ENCODE measurements around the gene ANO7.

Gene ANO7

GRCh38 chr2:241158546-241158900 is 30.0 kb upstream of the ANO7 start:
- H3K9me3 ChIP-seq (replicated peaks; ENCODE audit: insufficient read depth, low read length): no peaks in the 10 kb centered on the region
- no peak overlapping the region for H3K27ac ChIP-seq (ENCODE audit: low read length)
- no peaks in the 10 kb centered on the region for H4K20me1 ChIP-seq (ENCODE audit: insufficient read depth, low read length)
- H2AFZ ChIP-seq (ENCODE audit: low read length): no peak overlapping the region
- peaks cover under 1% of the 10 kb centered on the region; the same call in 1 of the 2 replicates for H3K79me2 ChIP-seq (ENCODE audit: low read length)
- no peak for DNase-seq
- H3K4me1 ChIP-seq (ENCODE audit: low read length): no peaks in the 10 kb centered on the region
- no peaks in the 10 kb centered on the region for H3F3A ChIP-seq (ENCODE audit: insufficient read depth, low read length)
- no peak for TF ChIP-seq EZH2 (optimal IDR thresholded peaks at IDR 0.05; ENCODE audit: low read depth, low read length)
- TF ChIP-seq, protein P1, sequence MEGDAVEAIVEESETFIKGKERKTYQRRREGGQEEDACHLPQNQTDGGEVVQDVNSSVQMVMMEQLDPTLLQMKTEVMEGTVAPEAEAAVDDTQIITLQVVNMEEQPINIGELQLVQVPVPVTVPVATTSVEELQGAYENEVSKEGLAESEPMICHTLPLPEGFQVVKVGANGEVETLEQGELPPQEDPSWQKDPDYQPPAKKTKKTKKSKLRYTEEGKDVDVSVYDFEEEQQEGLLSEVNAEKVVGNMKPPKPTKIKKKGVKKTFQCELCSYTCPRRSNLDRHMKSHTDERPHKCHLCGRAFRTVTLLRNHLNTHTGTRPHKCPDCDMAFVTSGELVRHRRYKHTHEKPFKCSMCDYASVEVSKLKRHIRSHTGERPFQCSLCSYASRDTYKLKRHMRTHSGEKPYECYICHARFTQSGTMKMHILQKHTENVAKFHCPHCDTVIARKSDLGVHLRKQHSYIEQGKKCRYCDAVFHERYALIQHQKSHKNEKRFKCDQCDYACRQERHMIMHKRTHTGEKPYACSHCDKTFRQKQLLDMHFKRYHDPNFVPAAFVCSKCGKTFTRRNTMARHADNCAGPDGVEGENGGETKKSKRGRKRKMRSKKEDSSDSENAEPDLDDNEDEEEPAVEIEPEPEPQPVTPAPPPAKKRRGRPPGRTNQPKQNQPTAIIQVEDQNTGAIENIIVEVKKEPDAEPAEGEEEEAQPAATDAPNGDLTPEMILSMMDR (IDR thresholded peaks at IDR 0.05; ENCODE audit: low read length): no peak
- no peak for TF ChIP-seq EZH2phosphoT487 (IDR thresholded peaks at IDR 0.05; ENCODE audit: low read length)
- H3K9ac ChIP-seq (ENCODE audit: low read length): no peak overlapping the region
- H3K9me2 ChIP-seq (replicated peaks; ENCODE audit: insufficient read depth, low read length): no peaks in the 10 kb centered on the region
- no peaks in the 10 kb centered on the region for H3K27me3 ChIP-seq (replicated peaks; ENCODE audit: insufficient read depth, low read length)
- no peaks in the 10 kb centered on the region for H3K36me3 ChIP-seq (replicated peaks; ENCODE audit: insufficient read depth, low read length)
- H3K4me2 ChIP-seq (ENCODE audit: low read depth, low read length): no peak overlapping the region
- no peak overlapping the region for H3K4me3 ChIP-seq (ENCODE audit: low read length)

DNA sequence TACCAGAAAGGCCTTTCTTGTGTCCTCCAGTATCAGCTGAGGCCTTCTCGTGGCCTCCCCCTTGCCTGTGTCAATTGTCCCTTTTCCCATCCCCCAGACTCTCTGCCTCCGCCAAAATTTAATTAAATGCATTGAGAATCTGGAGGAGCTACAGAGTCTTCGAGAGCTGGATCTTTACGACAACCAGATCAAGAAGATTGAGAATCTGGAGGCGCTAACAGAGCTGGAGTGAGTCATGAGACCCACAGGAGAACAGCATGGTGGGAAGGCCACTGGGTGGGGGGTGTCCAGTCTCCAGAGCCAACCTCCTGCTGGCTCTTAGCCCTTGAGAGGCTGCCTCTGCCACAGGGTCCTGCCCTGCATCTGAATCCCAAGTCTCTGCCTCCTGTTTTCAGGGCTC is 29.4 kb upstream of the ANO7 start:
- no peaks in the 10 kb centered on the region for H3K79me2 ChIP-seq (ENCODE audit: low read length)
- DNase-seq: no peak
- H2AFZ ChIP-seq (ENCODE audit: low read length): no peak overlapping the region
- H4K20me1 ChIP-seq (ENCODE audit: insufficient read depth, low read length): no peaks in the 10 kb centered on the region
- no peak overlapping the region for H3K9ac ChIP-seq (ENCODE audit: low read length)
- H3K9me2 ChIP-seq (replicated peaks; ENCODE audit: insufficient read depth, low read length): no peaks in the 10 kb centered on the region
- no peaks in the 10 kb centered on the region for H3K36me3 ChIP-seq (replicated peaks; ENCODE audit: insufficient read depth, low read length)
- no peaks in the 10 kb centered on the region for H3K9me3 ChIP-seq (replicated peaks; ENCODE audit: insufficient read depth, low read length)
- no peak overlapping the region for H3K4me2 ChIP-seq (ENCODE audit: low read depth, low read length)
- H3K4me3 ChIP-seq (ENCODE audit: low read length): no peak overlapping the region
- H3K27ac ChIP-seq (ENCODE audit: low read length): no peak overlapping the region
- H3K27me3 ChIP-seq (replicated peaks; ENCODE audit: insufficient read depth, low read length): no peaks in the 10 kb centered on the region
- no peak for TF ChIP-seq EZH2phosphoT487 (IDR thresholded peaks at IDR 0.05; ENCODE audit: low read length)
- no peak for TF ChIP-seq EZH2 (optimal IDR thresholded peaks at IDR 0.05; ENCODE audit: low read depth, low read length)
- TF ChIP-seq, protein P1 (IDR thresholded peaks at IDR 0.05; ENCODE audit: low read length): no peak
- no peaks in the 10 kb centered on the region for H3K4me1 ChIP-seq (ENCODE audit: low read length)
- no peaks in the 10 kb centered on the region for H3F3A ChIP-seq (ENCODE audit: insufficient read depth, low read length)

GRCh38 chr2:241160318-241160717 is 28.2 kb upstream of the ANO7 start:
- no peak overlapping the region for H2AFZ ChIP-seq (ENCODE audit: low read length)
- H3K36me3 ChIP-seq (replicated peaks; ENCODE audit: insufficient read depth, low read length): no peaks in the 10 kb centered on the region
- no peak overlapping the region for H3K4me3 ChIP-seq (ENCODE audit: low read length)
- no peak overlapping the region for H3K4me2 ChIP-seq (ENCODE audit: low read depth, low read length)
- no peaks in the 10 kb centered on the region for H3K79me2 ChIP-seq (ENCODE audit: low read length)
- H3K9me3 ChIP-seq (replicated peaks; ENCODE audit: insufficient read depth, low read length): no peaks in the 10 kb centered on the region
- H3K4me1 ChIP-seq (ENCODE audit: low read length): no peaks in the 10 kb centered on the region
- no peaks in the 10 kb centered on the region for H3K27me3 ChIP-seq (replicated peaks; ENCODE audit: insufficient read depth, low read length)
- H3K9me2 ChIP-seq (replicated peaks; ENCODE audit: insufficient read depth, low read length): no peaks in the 10 kb centered on the region
- no peak overlapping the region for H3K27ac ChIP-seq (ENCODE audit: low read length)
- DNase-seq: no peak
- TF ChIP-seq EZH2phosphoT487 (IDR thresholded peaks at IDR 0.05; ENCODE audit: low read length) (no peak), EZH2 (optimal IDR thresholded peaks at IDR 0.05; ENCODE audit: low read depth, low read length) (no peak)
- TF ChIP-seq, protein P1 (IDR thresholded peaks at IDR 0.05; ENCODE audit: low read length): no peak
- no peaks in the 10 kb centered on the region for H3F3A ChIP-seq (ENCODE audit: insufficient read depth, low read length)
- no peaks in the 10 kb centered on the region for H4K20me1 ChIP-seq (ENCODE audit: insufficient read depth, low read length)
- H3K9ac ChIP-seq (ENCODE audit: low read length): no peak overlapping the region

Measured in MM.1S (cell line).